GM19324 (cell line): ENCODE data around the gene ACKR3.

Experiments
- ATAC-seq: cut with Tn5 transposase; IDR thresholded peaks from one replicate; pipeline ENCODE4 v1.9.1; 2021; ENCODE audit warnings: mild to moderate bottlenecking, moderate library complexity; ENCODE audit not compliant: unreplicated experiment, low FRiP score

The ACKR3 gene

GRCh38 chr2:236581546-236581945 lies 11.9 kb downstream of the ACKR3 start:
- ATAC-seq = no peak

GRCh38 chr2:236582968-236583367 lies 13.3 kb downstream of the ACKR3 start:
- no peak for ATAC-seq

GRCh38 chr2:236583621-236584203 lies 14.1 kb downstream of the ACKR3 start:
- no peak for ATAC-seq

- ATAC-seq = no peak
These were observed 15.1 kb downstream of the ACKR3 start for GRCh38 chr2:236584521-236585384.

- no peak for ATAC-seq
These were observed 16.3 kb downstream of the ACKR3 start for GRCh38 chr2:236585966-236586365.

GRCh38 chr2:236587861-236588815 lies 18.5 kb downstream of the ACKR3 start:
- ATAC-seq = no peak

- ATAC-seq = no peak
These were observed 19.4 kb downstream of the ACKR3 start for GRCh38 chr2:236588932-236589592.

GRCh38 chr2:236590846-236591245 lies 21.2 kb downstream of the ACKR3 start:
- no peak for ATAC-seq

GRCh38 chr2:236592821-236593220 lies 23.2 kb downstream of the ACKR3 start:
- no peak for ATAC-seq

- no peak for ATAC-seq
These were observed 23.9 kb downstream of the ACKR3 start for GRCh38 chr2:236593531-236593930.

GRCh38 chr2:236593956-236594355 lies 24.3 kb downstream of the ACKR3 start:
- no peak for ATAC-seq

- ATAC-seq = no peak
These were observed 28.0 kb downstream of the ACKR3 start for GRCh38 chr2:236597629-236598028.

GRCh38 chr2:236599059-236599458 lies 29.4 kb downstream of the ACKR3 start:
- ATAC-seq = no peak

- no peak for ATAC-seq
These were observed 30.5 kb downstream of the ACKR3 start for GRCh38 chr2:236600158-236600557.

- ATAC-seq = no peak
These were observed 31.3 kb downstream of the ACKR3 start for GRCh38 chr2:236600892-236601291.

- ATAC-seq = no peak
These were observed 31.9 kb downstream of the ACKR3 start for GRCh38 chr2:236601316-236602202.

GRCh38 chr2:236602678-236603077 lies 33.1 kb downstream of the ACKR3 start:
- no peak for ATAC-seq

- ATAC-seq = no peak
These were observed 33.9 kb downstream of the ACKR3 start for GRCh38 chr2:236603361-236604015.
